HG03342 (cell line): ENCODE measurements around the gene EFNA3.

ENCODE experiments used
- ATAC-seq: cut with Tn5 transposase; IDR thresholded peaks from one replicate; pipeline ENCODE4 v1.9.1; 2021; ENCODE audit warnings: mild to moderate bottlenecking, moderate library complexity; ENCODE audit not compliant: unreplicated experiment

The EFNA3 gene

GRCh38 chr1:155078469-155079209 is at the start of gene EFNA3:
Gene EFNA3, plus strand, starts transcription at chr1:155078837. Its CDS starts 105 bp downstream, at chr1:155078942.
- ATAC-seq = no peak

- no peak for ATAC-seq
Measured at GRCh38 chr1:155029513-155030242, 49.0 kb upstream of the EFNA3 start.

GRCh38 chr1:155030243-155030795 is 48.3 kb upstream of the EFNA3 start:
- ATAC-seq = no peak

GRCh38 chr1:155030899-155031298 is 47.7 kb upstream of the EFNA3 start:
- ATAC-seq = no peak

GRCh38 chr1:155032886-155033285 is 45.8 kb upstream of the EFNA3 start:
- no peak for ATAC-seq

- no peak for ATAC-seq
Measured at GRCh38 chr1:155033524-155033923, 45.1 kb upstream of the EFNA3 start, which contains the start of the genes DCST1 and DCST2. Gene DCST1, plus strand, starts transcription at chr1:155033824. Its CDS starts 213 bp downstream, at chr1:155034037. Gene DCST2, minus strand, starts transcription at chr1:155033781. Its CDS starts 80 bp downstream, at chr1:155033701.

- ATAC-seq = no peak
Measured at GRCh38 chr1:155034318-155035208, 44.1 kb upstream of the EFNA3 start.

GRCh38 chr1:155035936-155036335 is 42.7 kb upstream of the EFNA3 start:
- ATAC-seq = no peak

GRCh38 chr1:155037043-155037442 is 41.6 kb upstream of the EFNA3 start:
- no peak for ATAC-seq

GRCh38 chr1:155037851-155038441 is 40.7 kb upstream of the EFNA3 start:
- ATAC-seq = no peak

- ATAC-seq = no peak
Measured at GRCh38 chr1:155038602-155039307, 39.9 kb upstream of the EFNA3 start.

- ATAC-seq = no peak
Measured at GRCh38 chr1:155039308-155039669, 39.3 kb upstream of the EFNA3 start.

- no peak for ATAC-seq
Measured at GRCh38 chr1:155040358-155041093, 38.1 kb upstream of the EFNA3 start.

GRCh38 chr1:155042789-155043188 is 35.8 kb upstream of the EFNA3 start:
- no peak for ATAC-seq

- ATAC-seq = no peak
Measured at GRCh38 chr1:155043301-155043702, 35.3 kb upstream of the EFNA3 start.

GRCh38 chr1:155043793-155044192 is 34.8 kb upstream of the EFNA3 start:
- ATAC-seq = no peak

GRCh38 chr1:155044365-155044764 is 34.3 kb upstream of the EFNA3 start:
- no peak for ATAC-seq

GRCh38 chr1:155044812-155045657 is 33.6 kb upstream of the EFNA3 start:
- no peak for ATAC-seq
